Neutrophil (primary cell): Measurements from ENCODE around the gene NPHS1.

Experiments used
- H3K27ac ChIP-seq: fragments of 200-600 bp; sonication (generic); 2 replicates; pipeline ENCODE4 v1.5.1; 2016; ENCODE audit warnings: mild to moderate bottlenecking, moderate library complexity
- H3K27me3 ChIP-seq: fragments of 200-600 bp; sonication (generic); 2 replicates; pipeline ENCODE4 v1.6.0; 2016; ENCODE audit warnings: mild to moderate bottlenecking
- H3K36me3 ChIP-seq: fragments of 200-600 bp; sonication (generic); 2 replicates; pipeline ENCODE4 v1.5.1; 2017
- H3K4me1 ChIP-seq, 2 experiments: fragments of 200-600 bp in 1 of 2; sonication (generic) in 1 of 2; 1 replicate in 1 of 2; 2 replicates in 1 of 2; pipeline versions ENCODE4 v1.5.1 to v1.6.1; 2013 to 2016; ENCODE audit warnings: low read depth in 1 of 2, low read length in 1 of 2, mild to moderate bottlenecking in 1 of 2, moderate library complexity in 1 of 2; ENCODE audit not compliant: control insufficient read depth in 1 of 2, insufficient read depth in 1 of 2
- H3K4me3 ChIP-seq, 2 experiments: fragments of 200-600 bp in 1 of 2; sonication (generic) in 1 of 2; 1 replicate in 1 of 2; 2 replicates in 1 of 2; pipeline ENCODE4 v1.5.1; 2013 to 2016; ENCODE audit warnings: low read depth in 1 of 2, low read length in 1 of 2, mild to moderate bottlenecking in 1 of 2, moderate library complexity in 1 of 2
- H3K9me3 ChIP-seq: fragments of 200-600 bp; sonication (generic); 2 replicates; pipeline ENCODE4 v1.5.1; 2016
- TF ChIP-seq, protein P1 (sequence below): fragments of 200-600 bp; sonication (generic); IDR thresholded peaks from 2 replicates; pipeline ENCODE4 v1.5.1; 2016; ENCODE audit warnings: antibody characterized with exemption

NPHS1 gene

DNA sequence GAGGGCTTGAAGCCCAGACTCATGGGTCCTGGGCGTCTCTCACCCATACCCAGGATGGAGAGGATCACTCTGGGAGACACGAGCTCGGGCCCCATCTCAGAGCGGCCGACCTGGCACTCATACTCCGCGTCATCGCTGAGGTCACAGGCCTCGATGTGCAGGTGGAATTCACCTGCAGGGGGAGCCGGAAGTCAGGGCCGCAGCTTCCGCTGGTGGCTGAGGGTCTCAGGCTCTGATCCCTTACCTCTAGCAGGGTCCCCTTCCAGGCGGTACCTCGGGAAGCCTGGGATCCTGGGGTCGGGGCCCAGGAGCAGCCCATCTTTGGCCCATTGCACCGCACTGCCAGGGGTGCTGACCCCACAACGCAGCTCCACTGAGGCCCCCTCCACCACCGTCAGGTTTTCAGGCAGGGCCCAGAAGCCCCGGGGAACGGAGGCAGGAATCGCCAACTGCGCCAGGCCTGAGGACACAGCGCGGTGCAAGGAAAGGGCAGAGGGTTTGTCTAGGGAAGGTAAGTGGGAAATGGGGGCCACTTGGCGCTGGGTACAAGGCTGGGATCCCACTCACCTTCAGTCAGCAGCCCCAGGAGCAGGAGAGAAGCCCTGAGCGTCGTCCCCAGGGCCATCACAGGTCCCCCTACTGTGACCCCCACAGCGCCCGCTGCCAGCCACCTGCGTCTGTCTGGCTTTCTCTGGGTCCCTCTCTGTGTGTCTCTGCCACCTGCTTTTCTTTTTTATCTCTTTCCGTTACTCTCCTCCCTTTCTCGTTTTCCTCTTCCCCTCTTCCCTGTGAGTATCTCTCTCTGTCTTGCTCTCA is 883 bp downstream of the NPHS1 start:
- Histone ChIP-seq H3K36me3 (no peaks in the 10 kb centered on the region), H3K9me3 (no peaks in the 10 kb centered on the region), H3K27me3 (peaks cover 99% of the 10 kb centered on the region), H3K4me1 (no peaks in the 10 kb centered on the region), H3K27ac (no peak overlapping the region), H3K4me3 (no peak overlapping the region)
- TF ChIP-seq, protein P1, sequence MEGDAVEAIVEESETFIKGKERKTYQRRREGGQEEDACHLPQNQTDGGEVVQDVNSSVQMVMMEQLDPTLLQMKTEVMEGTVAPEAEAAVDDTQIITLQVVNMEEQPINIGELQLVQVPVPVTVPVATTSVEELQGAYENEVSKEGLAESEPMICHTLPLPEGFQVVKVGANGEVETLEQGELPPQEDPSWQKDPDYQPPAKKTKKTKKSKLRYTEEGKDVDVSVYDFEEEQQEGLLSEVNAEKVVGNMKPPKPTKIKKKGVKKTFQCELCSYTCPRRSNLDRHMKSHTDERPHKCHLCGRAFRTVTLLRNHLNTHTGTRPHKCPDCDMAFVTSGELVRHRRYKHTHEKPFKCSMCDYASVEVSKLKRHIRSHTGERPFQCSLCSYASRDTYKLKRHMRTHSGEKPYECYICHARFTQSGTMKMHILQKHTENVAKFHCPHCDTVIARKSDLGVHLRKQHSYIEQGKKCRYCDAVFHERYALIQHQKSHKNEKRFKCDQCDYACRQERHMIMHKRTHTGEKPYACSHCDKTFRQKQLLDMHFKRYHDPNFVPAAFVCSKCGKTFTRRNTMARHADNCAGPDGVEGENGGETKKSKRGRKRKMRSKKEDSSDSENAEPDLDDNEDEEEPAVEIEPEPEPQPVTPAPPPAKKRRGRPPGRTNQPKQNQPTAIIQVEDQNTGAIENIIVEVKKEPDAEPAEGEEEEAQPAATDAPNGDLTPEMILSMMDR = no peak

DNA sequence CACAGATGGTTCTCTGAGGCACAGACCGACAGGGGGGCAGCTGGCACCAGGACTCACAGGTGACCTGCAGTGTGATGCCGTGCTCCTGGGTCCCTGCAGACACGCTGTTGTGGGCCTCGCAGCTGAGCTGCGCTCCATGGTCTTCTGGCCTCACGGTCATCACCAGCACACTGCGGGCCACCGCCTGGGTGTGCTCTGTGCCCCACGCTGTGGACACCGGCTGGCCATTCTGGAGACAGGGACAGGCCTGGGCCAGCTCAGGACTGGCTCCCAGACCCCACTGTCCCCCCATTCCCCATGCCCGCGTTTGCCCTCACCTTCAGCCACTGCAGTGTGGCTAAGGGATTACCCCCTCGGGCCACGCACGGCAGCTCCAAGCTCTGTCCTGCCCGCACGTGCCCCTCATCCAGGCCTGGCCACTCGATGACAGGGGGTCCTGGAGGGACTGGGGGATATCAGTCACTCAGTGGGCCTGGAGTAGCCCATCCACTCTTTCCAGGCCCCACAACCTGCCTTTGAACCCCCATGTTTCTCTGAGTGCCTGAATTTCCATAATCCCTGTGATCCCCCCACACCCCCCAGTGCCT is 3.3 kb downstream of the NPHS1 start:
- Histone ChIP-seq H3K36me3 (no peaks in the 10 kb centered on the region), H3K4me3 (no peak overlapping the region), H3K27me3 (peaks cover 99% of the 10 kb centered on the region), H3K4me1 (peaks cover 8 to 10% of the 10 kb centered on the region in 2 experiments), H3K27ac (no peak overlapping the region), H3K9me3 (no peaks in the 10 kb centered on the region)
- TF ChIP-seq, protein P1 = no peak

DNA sequence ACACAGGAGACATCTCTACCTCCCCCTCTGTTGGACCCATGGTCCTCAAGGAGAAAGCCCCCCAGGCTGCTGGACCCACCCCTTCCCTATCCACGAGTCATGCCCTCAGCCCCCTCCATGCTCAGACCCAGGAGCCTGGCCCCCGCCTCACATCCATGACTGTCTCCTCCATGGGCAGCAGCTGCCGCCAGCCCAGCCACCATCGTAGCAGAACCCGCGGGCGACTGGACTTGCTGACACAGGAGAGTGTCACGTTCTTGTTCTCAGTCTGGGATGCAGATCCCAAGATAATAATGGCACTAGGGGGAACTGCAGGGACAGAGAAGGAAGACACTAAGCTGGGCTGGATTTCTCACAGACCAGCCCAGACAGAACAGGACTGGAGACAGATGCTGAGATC is 3.8 kb downstream of the NPHS1 start:
- Histone ChIP-seq H3K27me3 (peaks cover 99% of the 10 kb centered on the region), H3K27ac (no peak overlapping the region), H3K36me3 (no peaks in the 10 kb centered on the region), H3K4me1 (peaks cover 8 to 10% of the 10 kb centered on the region in 2 experiments), H3K9me3 (no peaks in the 10 kb centered on the region), H3K4me3 (no peak overlapping the region)
- TF ChIP-seq, protein P1 = no peak

DNA sequence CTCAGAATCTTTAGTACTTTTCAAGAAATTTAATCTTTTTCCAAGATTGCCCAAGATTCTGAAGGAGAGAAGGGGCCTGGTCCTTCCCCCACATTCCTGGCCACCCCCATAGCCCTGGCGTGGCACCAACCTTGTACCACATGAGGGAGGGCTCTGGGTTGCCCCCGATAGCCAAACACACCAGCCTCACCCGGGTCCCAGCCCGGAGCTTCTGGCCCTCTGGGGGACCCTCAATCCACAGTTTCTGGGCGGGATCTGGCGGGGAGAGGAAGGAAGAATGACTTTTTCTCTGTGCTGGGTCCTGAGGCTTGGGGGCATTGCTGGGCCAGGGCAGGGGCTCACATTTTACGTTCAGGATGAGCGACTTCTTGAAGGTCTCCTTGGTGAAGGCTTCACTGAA is 4.4 kb downstream of the NPHS1 start:
- peaks cover 8 to 10% of the 10 kb centered on the region in 2 experiments for H3K4me1 ChIP-seq
- H3K36me3 ChIP-seq = no peaks in the 10 kb centered on the region
- H3K9me3 ChIP-seq = no peaks in the 10 kb centered on the region
- H3K27ac ChIP-seq = no peak overlapping the region
- H3K27me3 ChIP-seq = peaks cover 99% of the 10 kb centered on the region
- TF ChIP-seq, protein P1 = no peak
- H3K4me3 ChIP-seq = no peak overlapping the region

DNA sequence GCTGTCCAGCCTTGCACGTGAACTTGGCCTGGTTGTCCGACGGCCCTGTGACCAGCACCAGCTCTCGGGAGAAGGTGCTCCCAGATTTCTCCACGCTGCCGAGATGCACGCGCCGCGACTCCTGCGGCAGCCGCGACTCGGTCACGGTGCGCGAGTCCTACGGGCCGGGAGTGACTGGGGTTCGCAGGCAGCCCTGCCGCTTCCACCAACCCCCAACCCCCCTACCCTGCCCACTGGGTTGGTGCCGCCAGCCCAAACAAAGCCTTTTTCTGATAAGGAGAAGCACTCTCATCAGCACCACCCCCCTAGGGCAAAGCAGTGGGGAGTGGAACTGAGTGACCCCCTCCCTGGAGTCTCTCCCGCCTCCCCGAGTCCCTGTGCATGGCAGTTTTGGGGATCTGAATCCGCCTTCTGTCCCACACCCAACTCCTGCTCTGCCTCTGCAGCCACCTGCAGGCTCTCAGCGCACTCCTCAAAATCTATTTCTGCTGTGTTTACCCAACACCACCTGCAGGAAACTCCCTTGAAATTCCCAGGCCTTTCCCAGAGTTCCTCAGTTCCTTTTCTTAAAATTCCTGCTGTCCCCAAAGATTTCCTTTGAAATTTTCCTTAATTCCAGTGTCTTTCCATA is 6.2 kb downstream of the NPHS1 start:
- TF ChIP-seq, protein P1 = no peak
- Histone ChIP-seq H3K27me3 (peaks cover 97% of the 10 kb centered on the region), H3K4me1 (peaks cover 8 to 10% of the 10 kb centered on the region in 2 experiments), H3K36me3 (no peaks in the 10 kb centered on the region), H3K9me3 (no peaks in the 10 kb centered on the region), H3K4me3 (no peak overlapping the region), H3K27ac (no peak overlapping the region)
